ENCODE data around the gene NRCAM.

DNA sequence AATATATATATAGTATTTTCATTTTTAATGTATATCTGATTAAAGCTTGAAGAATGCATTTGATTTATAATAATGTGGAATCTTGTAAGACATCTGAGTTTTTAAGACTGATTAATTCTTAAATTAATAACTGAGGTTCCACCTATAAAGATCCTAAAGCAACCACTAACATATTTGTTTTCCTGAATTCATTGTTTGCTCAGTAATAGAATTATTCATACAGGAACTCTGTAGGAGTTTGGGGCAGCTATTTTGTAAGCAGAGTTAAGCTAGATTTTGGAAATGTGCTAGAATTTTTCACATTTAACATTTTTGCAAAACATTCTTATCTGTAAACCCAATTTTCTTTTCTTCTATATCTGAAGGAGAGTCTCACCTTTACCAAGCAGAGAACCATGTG lies 88.9 kb downstream of the NRCAM start:
- TF ChIP-seq YY1 (IDR thresholded peaks at IDR 0.05) = no peak
- TF ChIP-seq, protein P1, sequence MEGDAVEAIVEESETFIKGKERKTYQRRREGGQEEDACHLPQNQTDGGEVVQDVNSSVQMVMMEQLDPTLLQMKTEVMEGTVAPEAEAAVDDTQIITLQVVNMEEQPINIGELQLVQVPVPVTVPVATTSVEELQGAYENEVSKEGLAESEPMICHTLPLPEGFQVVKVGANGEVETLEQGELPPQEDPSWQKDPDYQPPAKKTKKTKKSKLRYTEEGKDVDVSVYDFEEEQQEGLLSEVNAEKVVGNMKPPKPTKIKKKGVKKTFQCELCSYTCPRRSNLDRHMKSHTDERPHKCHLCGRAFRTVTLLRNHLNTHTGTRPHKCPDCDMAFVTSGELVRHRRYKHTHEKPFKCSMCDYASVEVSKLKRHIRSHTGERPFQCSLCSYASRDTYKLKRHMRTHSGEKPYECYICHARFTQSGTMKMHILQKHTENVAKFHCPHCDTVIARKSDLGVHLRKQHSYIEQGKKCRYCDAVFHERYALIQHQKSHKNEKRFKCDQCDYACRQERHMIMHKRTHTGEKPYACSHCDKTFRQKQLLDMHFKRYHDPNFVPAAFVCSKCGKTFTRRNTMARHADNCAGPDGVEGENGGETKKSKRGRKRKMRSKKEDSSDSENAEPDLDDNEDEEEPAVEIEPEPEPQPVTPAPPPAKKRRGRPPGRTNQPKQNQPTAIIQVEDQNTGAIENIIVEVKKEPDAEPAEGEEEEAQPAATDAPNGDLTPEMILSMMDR (IDR thresholded peaks at IDR 0.05; ENCODE audit: low read depth, low read length, missing input control) = no peak

All from liver (tissue), 2 donors.